ENCODE measurements around the gene CHIC1. TPM values are rescaled to one million over a fixed set of nuclear protein-coding genes. Genes with fewer than 3 reads are reported as not detected.
A peak's percentile ranks its signal among the peaks of the same experiment; 100 is the strongest.
"Not testable (repeated sequence)": the region's sequence is repeated elsewhere in the genome, so short reads cannot be mapped to it uniquely, and the experiment has no call there.

Gene CHIC1
- total and polyA plus RNA-seq, 12 donors = 4.5 to 34.5 (median 15.2) TPM

DNA sequence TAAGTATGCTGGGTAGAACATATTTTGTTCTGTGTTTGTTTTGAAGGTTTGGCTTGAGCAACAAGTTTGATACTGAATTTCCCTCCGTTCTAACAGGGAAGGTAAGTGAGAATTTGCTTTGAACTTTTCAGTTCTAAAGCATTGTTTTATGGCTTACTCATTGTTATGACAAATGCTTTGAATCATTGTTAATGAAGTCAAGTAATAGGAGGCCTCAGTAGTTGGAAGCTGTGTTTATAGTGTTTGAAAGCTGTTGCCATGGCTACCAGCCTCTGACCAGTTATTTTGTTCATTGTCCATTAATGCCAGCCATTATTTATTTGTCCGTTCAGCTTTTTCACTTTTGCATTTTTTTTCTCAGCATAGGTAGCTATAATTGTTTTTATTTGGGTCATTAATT is 14.4 kb downstream of the CHIC1 start:
- no peak overlapping the region for H3K27ac ChIP-seq
- H3K27me3 ChIP-seq = no peaks in the 10 kb centered on the region
- peak; percentile 16 to 63 (median 39) for DNase-seq
- WGBS, 4 donors = 28 to 49% (median 30%) methylated on average over 2 of the region's 2 CpGs
- TF ChIP-seq CTCF (IDR thresholded peaks at IDR 0.05) (no peak), POLR2A (IDR thresholded peaks at IDR 0.05) (no peak)
- no peaks in the 10 kb centered on the region for H3K36me3 ChIP-seq (replicated peaks in 1 of 2)
- no peak overlapping the region for H3K4me3 ChIP-seq
- intact Hi-C loops (cut with DNase I) = no loop called here
- H3K9me3 ChIP-seq (replicated peaks in 1 of 3) = no peaks in the 10 kb centered on the region
- peaks cover 0 to 2% of the 10 kb centered on the region in 2 donors for H3K4me1 ChIP-seq (replicated peaks in 1 of 2)

DNA sequence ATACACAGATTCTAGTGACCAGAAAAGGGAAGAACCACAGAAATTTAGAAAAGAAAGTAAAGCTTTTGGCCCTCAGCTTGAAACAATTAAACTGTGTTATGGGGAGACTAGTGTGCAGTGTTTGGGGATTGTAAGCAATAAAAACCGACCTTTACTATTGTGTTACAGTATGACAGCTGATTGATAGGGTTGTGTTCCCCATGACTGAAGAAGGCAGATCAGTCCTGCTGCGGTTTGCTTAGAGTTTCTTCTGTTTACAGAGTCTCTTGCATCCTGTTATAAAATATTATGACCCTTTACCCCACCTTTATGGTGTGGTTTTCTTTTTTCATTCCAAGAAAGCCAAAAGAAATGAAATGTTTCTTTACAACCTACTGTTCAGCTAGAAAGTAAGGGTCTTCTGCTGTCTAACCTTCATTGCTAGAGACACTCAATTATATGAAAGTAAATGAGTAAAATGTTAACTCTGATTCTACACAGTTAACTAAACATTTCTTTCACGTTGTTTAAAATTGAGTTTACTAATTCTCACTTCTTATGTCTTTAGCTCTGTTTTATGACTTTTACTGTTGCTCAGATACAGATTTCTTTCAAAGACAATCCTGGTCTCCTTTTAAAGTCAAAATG is 18.1 kb downstream of the CHIC1 start:
- no peak overlapping the region for H3K4me3 ChIP-seq
- no peaks in the 10 kb centered on the region for H3K9me3 ChIP-seq (replicated peaks in 1 of 3)
- H3K27ac ChIP-seq = no peak overlapping the region
- no peak for DNase-seq
- TF ChIP-seq POLR2A (IDR thresholded peaks at IDR 0.05) = no peak
- TF ChIP-seq CTCF (IDR thresholded peaks at IDR 0.05) = no peak
- intact Hi-C loops (cut with DNase I) = no loop called here
- WGBS, 4 donors = 33 to 38% (median 34%) methylated on average over 3 of the region's 3 CpGs
- H3K36me3 ChIP-seq (replicated peaks in 1 of 2) = no peaks in the 10 kb centered on the region
- no peaks in the 10 kb centered on the region for H3K27me3 ChIP-seq
- peaks cover 0 to 10% of the 10 kb centered on the region in 2 donors for H3K4me1 ChIP-seq (replicated peaks in 1 of 2)

GRCh38 chrX:73597758-73598157 is 34.8 kb downstream of the CHIC1 start:
- DNase-seq; H3K27ac ChIP-seq; H3K9me3 ChIP-seq (replicated peaks in 1 of 3); intact Hi-C loops (cut with DNase I); H3K4me3 ChIP-seq; H3K27me3 ChIP-seq; H3K4me1 ChIP-seq (replicated peaks in 1 of 2); H3K36me3 ChIP-seq (replicated peaks in 1 of 2): not testable (repeated sequence)
- WGBS, 4 donors = 87 to 100% (median 92%) methylated on average over 1 of the region's 1 CpG

- Histone ChIP-seq H3K36me3 (replicated peaks in 1 of 2) (no peaks in the 10 kb centered on the region), H3K27me3 (no peaks in the 10 kb centered on the region), H3K4me3 (no peak overlapping the region), H3K27ac (no peak overlapping the region), H3K4me1 (replicated peaks in 1 of 2) (no peaks in the 10 kb centered on the region), H3K9me3 (replicated peaks in 1 of 3) (peaks cover 0 to 4% (median 0%) of the 10 kb centered on the region in 3 donors)
- TF ChIP-seq POLR2A (IDR thresholded peaks at IDR 0.05) (no peak), CTCF (IDR thresholded peaks at IDR 0.05) (no peak)
- 82 to 95% (median 86%) methylated on average over 1 to 3 of the region's 3 CpGs; no CpG with 5 or more reads in 1 of the 4 donors for WGBS, 4 donors
- no peak for DNase-seq
- intact Hi-C loops (cut with DNase I) = no loop called here
Observed at GRCh38 chrX:73615022-73615421, 52.0 kb downstream of the CHIC1 start.

DNA sequence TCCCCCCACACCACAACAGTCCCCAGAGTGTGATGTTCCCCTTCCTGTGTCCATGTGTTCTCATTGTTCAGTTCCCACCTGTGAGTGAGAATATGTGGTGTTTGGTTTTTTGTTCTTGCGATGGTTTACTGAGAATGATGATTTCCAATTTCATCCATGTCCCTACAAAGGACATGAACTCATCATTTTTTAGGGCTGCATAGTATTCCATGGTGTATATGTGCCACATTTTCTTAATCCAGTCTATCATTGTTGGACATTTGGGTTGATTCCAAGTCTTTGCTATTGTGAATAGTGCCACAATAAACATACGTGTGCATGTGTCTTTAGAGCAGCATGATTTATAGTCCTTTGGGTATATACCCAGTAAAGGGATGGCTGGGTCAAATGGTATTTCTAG is 78.7 kb downstream of the CHIC1 start:
- H3K4me3 ChIP-seq; H3K4me1 ChIP-seq (replicated peaks in 1 of 2); H3K27me3 ChIP-seq; H3K36me3 ChIP-seq (replicated peaks in 1 of 2); DNase-seq; intact Hi-C loops (cut with DNase I); H3K27ac ChIP-seq: not testable (repeated sequence)
- WGBS, 4 donors = 93 to 100% (median 94%) methylated on average over 1 to 2 of the region's 2 CpGs
- H3K9me3 ChIP-seq (replicated peaks in 1 of 3) = peaks cover 0 to 22% (median 0%) of the 10 kb centered on the region in 3 donors

Data from adrenal gland (tissue), 12 donors.